ENCODE measurements around the gene TVP23A.

GRCh38 chr16:10753670-10754069 is 64.9 kb downstream of the TVP23A start:
- TF ChIP-seq POLR2AphosphoS5 (IDR thresholded peaks at IDR 0.05; ENCODE audit: low read depth, low read length) (no peak), POLR2A (IDR thresholded peaks at IDR 0.05; ENCODE audit: low read depth, low read length) (no peak), SPI1 (IDR thresholded peaks at IDR 0.05; ENCODE audit: low read depth, low read length) (no peak), TAF1 (IDR thresholded peaks at IDR 0.05; ENCODE audit: low read depth, low read length) (0 out of 2 replicates have a peak, but pooled peaks have one; percentile 3)
